ENCODE measurements around the gene RPA1.
"Not testable (repeated sequence)": the region's sequence is repeated elsewhere in the genome, so short reads cannot be mapped to it uniquely, and the experiment has no call there.

RPA1 gene

DNA sequence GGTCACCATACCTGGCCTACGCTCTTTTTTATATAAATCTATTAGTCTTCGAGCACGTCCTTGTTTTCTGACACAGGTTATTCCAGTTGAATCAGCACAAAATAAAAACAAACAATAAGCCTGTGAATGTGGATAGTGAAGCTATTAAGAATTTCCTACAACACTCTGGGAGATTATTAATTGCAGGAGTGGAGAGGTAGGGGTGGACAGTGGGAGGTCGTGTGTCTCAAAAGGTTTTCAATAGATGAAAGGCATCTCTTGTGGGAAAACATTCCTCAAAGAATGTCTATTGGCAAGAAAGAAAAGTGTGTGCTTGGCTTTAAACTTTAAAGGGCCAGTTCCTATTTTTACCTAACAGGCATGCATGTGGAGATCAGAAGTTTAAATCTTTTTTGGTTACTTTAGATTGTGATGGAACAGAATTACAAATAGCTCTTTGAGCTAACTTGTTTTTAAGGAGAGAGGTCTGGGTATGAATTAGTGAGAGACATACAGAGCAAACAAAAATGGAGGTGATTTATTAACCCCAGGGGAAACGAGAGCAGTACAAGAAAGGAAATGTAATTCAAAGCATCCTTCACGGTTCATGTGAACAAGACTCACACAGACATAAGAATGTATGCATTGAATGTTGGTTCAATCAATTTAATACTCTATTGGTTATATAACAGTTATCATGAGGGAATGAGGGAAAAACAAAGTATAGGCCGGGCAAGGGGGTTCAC, 9.1 kb upstream of the RPA1 start:
- no peak for FAIRE-seq

DNA sequence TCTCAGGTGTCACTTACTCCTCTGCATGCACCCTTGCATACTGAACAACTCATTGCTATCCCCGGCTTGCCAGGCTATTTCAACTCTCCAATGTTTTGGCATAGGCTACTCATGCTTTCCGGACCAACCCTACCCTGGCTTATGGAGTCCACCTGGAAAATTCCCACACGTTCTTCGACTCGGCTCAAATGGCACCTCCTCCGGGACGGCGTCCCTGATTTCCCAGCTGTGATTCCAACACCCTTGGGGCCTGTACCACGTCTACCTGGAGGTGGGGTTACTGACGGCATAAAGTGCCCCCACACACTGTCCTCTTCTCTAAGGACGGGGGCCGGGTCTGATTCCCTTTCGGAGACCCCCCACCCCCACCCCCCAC, 601 bp upstream of the RPA1 start:
- no peak for FAIRE-seq

DNA sequence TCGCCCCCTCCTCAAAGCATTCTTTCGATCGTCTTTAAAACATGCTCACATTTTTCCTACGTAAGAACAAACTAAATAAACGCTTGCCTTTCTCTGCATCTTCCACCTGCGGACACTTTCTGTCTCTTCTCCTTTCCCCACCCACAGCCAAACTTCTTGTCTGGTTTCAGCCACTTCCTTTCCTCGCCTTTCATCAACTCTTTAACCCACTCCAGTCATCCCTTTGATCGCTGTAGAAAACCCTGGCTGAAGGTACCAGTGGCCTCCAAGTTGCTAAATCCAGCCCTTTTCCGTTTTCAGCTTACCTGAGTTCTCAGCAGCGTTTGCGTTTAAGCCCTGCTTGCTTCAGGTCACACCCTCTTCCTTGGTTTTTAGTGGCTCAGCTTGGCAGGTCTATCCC, 483 bp downstream of the RPA1 start:
- no peak for FAIRE-seq

DNA sequence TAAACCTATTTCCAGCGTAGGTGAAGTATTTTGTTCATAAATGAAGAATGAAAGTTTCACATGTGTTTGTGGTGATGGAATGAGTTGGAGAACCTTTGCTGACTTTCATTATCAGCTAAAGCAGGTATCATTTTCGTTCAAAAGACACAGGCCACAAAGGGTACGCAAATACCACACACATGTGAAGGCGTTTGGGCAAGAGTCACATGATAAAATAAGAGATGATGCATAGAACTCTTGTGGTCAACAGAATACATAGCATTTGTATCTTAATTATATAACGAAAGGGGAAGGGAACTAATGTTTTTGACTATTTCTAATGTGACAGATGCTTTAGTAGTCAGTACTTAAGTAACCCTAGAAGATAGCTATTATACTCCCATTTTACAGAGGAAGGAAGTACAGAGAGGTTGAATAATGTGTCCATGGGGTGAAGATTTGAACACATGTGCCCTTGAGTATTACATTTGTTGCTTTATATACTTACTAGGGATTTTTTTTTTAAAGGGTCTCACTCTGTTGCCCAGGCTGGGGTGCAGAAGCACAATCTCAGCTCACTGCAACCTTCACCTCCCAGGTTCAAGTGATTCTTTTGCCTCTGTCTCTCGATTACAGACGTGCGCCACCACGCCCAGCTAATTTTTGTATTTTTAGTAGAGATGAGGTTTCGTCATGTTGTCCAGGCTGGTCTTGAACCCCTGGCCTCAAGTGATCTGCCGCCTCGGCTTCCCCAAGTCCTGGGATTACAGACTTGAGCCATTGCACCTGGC, 4.8 kb downstream of the RPA1 start:
- FAIRE-seq, result no peak

DNA sequence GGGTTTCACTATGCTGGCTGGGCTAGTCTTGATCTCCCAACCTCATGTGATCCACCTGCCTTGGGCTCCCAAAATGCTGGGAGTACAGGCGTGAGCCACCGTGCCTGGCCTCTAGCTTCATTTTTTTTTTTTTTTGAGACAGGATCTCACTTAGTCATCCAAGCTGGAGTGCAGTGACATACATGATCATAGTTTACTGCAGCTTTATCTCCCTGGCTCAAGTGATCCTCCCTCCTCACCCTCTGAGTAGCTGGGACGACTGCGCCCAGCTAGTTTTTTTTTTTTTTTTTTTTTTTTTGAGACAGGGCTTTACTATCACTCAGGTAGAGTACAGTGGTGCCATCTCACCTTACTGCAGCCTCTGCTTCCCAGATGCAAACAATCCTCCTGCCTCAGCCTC, 9.7 kb downstream of the RPA1 start:
- FAIRE-seq, result no peak

DNA sequence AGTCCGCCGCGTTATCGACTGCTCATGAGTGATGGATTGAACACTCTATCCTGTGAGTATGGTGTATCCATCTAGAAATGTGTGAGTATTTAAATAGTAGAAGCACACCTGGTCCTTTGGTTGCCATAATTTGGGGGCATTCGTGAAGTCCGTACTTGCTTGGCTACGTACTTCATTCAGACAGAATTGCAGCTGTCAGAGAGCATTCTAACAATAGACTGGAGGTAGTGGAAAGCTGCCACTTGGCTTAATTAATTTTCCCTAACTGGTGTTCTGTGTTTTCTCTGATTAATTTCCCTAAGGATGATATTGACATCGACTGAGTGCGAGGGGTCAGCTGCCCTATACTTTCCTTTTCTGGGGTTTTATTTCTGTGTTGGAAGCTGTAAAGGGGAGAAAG, 14.1 kb downstream of the RPA1 start:
- no peak for FAIRE-seq

DNA sequence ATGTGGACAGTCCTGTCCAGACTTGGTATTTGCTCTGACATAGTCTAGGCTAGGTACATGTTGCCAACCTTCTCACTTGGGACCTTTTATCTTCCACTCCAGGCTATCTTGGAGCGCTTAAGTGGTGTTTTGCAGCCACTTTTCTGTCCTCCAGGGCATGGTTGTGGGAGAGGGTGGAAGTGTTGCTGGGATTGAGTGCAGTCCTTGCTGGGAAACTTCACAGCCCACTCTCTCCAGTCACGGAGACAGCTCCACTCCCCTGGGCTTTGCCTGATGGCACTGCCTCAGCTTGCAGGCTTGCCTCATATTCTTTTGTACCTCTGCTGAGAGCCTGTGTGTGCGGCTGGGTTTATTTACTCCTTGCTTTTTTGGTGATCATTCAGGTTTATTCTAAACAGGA, 17.4 kb downstream of the RPA1 start:
- FAIRE-seq, result no peak

DNA sequence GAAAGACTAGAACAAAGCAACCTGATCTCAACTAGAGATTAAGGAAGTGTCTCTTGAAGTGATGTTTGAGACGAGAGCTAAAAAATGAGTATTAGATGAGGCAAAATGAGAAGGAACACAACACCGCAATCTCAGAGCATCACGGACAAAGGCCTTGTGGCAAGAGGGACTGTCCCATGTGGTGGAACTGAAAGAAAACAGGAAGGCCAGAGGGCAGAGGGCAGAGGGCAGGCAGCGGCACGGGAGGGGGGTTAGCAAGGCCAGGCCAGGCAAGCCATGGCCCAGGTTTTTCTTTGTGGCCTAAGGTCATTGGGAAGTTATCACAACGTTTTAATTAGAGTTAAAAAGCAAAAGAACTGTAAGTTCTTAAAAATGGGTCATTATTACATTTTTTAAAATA, 22.5 kb downstream of the RPA1 start:
- no peak for FAIRE-seq

DNA sequence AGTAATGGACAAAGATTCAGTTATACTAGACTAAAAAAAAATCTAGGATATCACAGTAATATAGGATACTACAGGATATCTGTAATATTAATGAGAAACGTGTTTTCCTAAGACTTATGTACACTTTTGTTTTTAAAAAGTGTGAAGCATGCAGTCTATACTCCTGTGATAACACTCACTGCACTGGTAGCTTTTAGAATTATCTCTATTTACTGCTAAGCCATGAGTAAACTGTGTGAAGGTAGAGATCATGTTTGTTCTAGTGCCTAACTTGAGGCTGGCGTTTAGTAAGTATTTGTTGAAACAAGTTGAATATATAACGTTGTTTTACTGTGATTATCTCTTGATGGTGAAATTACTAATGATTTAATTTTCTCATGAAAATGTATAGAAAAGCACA, 23.9 kb downstream of the RPA1 start:
- FAIRE-seq, result no peak

DNA sequence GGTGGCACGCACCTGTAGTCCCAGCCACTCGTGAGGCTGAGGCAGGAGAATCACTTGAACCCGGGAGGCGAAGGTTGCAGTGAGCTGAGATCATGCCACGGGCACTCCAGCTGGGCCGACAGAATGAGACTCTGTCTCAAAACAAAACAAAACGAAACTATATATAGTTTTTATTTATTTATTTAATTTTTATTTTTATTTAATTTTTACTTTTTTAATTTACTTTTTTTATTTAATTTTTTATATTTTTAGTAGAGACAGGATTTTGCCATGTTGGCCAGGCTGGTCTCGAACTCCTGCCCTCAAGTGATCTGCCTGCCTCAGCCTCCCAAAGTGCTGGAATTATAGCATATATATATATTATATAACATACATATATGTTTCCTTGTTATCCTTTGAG, 26.7 kb downstream of the RPA1 start:
- not testable (repeated sequence) for FAIRE-seq

DNA sequence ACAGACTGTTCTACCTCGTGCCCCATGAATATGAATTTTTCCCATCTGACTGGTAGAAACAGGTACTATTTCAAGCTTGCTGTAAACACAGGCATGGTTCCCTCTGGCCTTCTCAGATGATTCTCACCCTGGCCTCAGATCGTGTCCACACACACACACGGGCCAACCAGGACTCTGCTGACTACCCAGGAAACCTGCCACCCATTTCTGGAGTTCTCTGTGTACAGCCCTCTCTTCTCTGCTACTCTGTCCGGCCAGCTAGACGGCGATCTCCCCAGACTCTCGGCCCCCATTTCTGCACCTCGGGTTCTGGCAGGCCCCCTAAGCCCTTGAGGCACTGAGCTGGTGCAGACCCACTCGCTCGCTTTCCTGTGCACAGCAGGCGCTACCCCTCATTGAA, 31.2 kb downstream of the RPA1 start:
- no peak for FAIRE-seq

DNA sequence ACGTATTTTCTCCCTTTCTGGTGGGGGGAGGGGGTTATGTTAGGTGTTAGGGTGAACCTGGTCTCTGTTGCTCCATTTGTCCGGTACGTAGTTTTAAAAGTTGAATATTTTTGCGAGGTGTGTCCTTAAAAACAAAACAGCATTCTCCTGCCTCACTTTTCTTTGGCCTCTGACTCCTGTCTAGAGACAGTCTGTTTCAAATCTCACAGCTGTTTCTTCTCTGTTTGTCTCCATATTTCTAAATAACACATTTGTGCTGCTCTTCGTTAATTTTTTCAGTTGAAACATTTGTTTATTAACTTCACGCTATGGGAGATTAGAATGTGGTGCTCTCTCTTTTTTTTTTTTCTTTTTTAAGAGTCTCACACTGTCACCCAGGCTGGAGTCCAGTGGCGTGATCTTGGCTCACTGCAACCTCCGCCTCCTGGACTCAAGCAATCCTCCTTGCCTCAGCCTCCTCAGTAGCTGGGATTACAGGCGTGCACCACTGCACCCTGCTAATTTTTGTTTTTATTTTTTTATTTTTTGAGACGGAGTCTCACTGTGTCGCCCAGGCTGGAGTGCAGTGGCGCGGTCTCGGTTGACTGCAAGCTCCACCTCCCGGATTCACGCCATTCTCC, 31.7 kb downstream of the RPA1 start:
- no peak for FAIRE-seq

DNA sequence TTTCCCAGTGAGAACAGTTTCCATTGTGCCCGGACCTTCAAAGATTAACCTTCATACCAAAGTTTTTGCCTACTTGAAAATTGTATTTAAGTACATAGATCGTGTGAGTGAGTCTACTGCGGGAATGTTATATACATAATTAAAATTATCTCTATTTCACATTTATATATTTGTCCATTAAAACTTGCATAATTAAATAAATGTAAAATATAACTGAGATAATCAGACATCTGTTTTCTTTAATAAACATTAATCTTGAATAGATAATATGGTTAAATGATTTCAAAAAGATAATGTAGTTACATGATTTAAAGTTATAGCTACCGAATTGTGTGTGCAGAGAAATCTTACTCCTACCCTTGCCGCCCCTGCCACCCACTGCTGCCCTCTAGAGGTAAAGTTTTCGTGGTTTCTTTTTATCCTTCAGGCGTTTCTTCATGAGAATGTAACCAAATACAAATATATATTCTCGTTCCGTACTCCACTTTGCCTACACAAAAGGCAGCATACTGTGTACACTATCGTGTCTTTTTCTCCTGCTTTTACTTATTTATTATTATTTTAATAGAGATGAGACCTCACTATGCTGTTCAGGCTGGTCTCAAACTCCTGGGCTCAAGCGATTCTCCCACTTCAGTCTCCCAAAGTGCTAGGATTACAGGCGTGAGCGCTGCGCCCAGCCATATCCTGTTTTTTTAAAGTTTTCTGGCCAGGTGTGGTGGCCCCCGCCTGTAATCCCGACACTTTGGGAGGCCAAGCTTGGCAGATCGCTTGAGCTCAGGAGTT, 35.6 kb downstream of the RPA1 start:
- FAIRE-seq, result peak; percentile 24

DNA sequence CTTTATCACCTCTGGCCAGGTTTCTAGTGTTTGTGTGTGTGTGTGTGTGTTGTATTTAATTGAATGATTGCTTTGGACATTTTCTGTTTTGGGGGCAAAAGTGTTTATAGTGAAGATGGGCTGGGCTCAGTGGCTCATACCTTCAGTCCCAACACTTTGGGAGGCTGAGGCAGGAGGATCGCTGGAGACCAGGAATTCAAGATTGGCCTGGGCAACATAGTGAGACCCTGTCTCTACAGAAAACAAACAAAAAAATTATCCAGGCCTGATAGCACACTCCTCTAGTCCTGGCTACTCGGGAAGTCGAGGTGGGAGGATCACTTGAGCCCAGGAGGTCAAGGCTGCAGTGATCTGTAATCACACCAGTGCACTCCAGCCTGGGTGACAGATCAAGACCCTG, 37.5 kb downstream of the RPA1 start:
- FAIRE-seq, result no peak

DNA sequence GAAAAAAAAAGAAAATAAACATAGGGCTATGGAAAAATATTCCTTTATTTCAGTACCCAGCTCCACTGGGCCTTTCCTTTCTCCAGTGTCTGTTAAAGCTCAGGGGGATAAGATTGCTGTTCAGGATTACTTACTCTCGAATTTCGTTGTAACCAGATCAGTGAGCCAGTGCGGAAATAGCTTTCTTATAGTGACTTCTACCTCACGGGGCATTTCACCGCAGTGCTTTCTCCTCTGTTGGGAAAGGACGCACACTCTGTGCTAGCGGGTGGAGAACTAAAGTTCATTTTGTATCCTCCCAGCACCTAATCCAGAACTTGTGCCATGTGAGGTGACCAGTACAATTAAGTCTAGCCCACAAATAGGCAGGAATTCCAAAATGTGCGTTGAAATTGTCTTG, 38.3 kb downstream of the RPA1 start:
- FAIRE-seq, result no peak

DNA sequence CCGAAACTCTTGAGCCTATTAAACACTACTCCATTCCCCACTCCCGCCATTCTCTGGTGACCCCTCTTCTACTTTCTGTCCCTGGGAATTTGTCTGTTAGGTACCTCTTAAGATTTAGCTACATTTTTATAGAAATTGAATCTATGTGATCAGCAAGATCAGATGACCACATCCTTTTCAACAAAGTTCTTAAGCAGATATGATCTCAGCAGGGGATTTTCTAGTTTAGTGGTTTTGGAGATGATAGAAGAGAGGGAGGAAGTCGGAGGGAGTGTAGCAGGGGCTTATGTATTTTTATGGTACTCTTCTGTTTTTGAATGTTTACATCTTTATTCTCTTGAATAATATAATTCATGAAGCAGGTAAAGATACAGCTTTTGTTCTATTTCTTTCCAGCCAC, 40.8 kb downstream of the RPA1 start:
- no peak for FAIRE-seq

DNA sequence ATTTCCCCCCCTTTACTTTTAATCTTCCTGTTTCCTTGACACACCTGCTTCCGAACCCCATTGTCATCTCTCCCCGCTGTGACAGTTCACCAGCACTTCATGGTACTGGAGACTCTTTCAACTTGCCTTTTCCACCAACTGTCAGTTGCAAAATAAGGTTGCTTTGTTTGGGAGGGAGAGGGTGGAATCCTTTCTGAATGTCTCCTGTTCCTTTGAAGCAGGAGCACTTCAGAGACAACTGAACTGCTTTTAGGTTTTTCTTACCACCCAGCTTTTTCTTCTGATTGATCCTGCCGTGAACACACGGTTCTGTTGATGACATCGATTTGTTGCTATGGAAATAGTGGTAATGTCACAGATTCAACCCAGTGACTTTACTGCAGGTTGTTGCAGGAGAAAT, 42.0 kb downstream of the RPA1 start:
- FAIRE-seq, result no peak

DNA sequence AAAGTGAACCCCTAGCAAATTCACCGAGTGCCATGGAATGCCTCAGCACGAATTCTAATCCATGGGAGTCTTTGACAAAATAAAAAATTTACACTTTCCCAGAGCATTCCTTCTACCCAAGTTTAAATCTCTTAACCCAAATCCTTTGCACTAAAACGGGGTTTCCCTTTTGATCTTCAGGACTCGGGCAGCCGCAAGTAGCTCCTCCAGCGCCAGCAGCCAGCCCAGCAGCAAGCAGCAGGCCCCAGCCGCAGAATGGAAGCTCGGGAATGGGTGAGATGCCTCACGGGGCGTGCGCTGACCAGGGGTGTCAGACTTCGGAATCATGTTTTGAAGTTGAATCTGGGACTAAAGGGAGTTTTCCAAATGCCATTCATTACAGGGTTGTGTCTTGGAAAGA, 42.4 kb downstream of the RPA1 start:
- FAIRE-seq, result no peak

DNA sequence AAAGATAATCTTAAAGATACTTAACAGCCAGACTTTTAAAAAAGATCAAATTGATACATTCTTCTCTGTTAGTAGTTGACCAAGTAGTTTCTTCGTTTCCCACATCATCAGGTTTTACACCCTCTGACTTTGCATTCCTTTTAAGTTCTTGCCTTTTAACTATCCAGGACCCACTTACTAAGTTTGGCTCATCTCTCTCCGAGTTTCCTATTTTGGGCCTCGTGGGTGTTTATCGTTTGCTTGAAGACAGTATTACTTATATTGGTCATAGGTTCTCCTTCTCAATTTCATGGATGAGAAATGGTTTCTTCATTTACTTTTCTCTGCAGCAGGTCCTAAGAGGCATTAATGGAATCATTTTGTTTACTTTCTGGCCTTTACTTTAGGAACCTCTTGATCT, 43.2 kb downstream of the RPA1 start:
- no peak for FAIRE-seq

DNA sequence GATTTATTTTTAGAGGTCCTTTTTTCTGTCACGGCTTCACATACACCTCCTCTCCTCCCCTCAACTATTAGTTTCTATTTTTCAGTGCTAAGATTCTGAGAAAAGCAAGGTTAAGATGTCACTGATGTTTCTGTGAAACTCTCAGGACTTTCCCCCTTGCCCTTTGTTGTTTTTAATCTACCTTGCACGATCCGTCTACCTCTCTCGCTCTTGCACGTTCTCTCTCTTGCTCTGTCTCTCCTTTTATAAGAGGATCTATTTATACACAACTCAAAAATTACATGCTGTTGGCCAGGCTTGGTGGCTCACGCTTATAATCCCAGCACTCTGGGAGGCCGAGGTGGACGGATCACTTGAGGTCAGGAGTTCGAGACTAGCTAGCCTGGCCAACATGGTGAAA, 43.6 kb downstream of the RPA1 start:
- FAIRE-seq, result no peak

DNA sequence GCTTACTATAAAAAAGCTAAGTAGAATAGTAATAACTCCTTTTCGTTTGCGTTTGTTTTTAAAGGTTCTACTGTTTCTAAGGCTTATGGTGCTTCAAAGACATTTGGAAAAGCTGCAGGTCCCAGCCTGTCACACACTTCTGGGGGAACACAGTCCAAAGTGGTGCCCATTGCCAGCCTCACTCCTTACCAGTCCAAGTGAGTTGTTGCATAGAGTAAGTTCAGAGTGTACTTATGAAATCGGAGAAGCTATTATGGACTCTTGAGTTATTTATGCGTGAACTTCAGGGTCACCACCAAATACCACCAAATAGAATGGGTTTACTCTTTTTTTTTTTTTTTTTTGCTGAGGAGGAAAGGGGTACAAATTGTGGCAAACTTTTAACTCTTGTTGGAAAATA, 45.8 kb downstream of the RPA1 start:
- FAIRE-seq, result no peak

DNA sequence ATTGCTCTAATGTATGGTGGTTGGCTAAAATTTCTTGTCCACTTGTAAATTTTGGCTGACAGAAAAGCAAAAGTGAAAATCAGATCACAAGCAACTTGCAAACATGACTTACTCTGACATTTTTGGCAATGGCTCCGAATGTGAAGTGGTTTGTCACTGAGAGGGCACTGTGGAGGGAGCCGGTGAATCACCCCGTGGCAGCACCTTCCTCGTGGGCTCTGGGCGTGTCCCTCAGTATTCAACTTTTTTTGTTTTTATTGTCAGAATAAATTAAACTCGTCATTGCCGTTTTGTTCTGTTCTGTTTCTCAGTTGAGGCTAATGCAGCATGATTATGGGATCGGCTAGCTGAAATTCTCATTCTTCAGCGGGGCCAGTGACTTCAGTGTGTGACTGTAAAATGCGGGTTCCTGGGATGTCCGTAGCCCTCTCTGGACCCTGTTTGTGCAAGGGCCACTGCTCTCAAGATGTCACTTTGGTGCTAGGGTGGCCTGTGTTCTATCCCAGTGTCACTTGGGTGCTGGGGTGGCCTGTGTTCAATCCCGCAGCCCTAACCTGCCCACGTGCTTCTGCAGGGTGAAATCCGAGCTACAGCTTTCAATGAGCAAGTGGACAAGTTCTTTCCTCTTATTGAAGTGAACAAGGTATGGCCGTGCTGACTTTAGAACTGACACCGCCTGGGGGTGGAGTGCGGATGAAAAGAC, 48.8 kb downstream of the RPA1 start:
- no peak for FAIRE-seq
